Heart left ventricle (tissue), 13 donors: ENCODE results near the gene GMFB.

ENCODE experiments used
- POLR2A ChIP-seq, 2 donors: fragments of 450-650 bp; IDR thresholded peaks; one replicate each; pipeline ENCODE4 v1.6.1; 2017; ENCODE audit warnings: antibody characterized with exemption in 2 of 2, mild to moderate bottlenecking in 2 of 2, moderate library complexity in 2 of 2
- TF ChIP-seq, protein P1 (sequence below), 12 donors: fragments of 200-600 bp; sonication (generic) in 4 of 12; IDR thresholded peaks; one replicate each; pipeline versions ENCODE4 v1.5.0 to v1.8.0; 2018 to 2022; ENCODE audit warnings: antibody characterized with exemption in 12 of 12, mild to moderate bottlenecking in 5 of 12
- donor health status: ischemic (EF 13 %, LVEDD 7.1; RV severe dilation, severe dysfunction).
- donor health status: DM: no; HTN: yes; CAD: no.
- donor health status: DM: no; HTN: no; CAD: no.
- donor health status: ischemic (EF 25% LVEDD 6.9; RV normal size, moderate dysfunction).
- donor health status: ischemic (EF 25% LVEDD 5.7; RV mildly dilated, moderate dysfunction).
- donor health status: ischemic (EF 35%, LVEDD 5.7; RV mildly dilated, moderate dysfunction).
- donor health status: nonischemic (EF 11% LVEDD 7.7; RV severe dilation, severe dysfunction).
- donor health status: DM: yes; HTN: yes; CAD: no.
- donor health status: PGD.
- donor health status: ischemic (EF 29% LVEDD 5.4; RV normal size, mild dysfunction).
- donor health status: nonischemic (EF 23%, LVEDD 6.1; RV moderate dilation, normal function).

DNA sequence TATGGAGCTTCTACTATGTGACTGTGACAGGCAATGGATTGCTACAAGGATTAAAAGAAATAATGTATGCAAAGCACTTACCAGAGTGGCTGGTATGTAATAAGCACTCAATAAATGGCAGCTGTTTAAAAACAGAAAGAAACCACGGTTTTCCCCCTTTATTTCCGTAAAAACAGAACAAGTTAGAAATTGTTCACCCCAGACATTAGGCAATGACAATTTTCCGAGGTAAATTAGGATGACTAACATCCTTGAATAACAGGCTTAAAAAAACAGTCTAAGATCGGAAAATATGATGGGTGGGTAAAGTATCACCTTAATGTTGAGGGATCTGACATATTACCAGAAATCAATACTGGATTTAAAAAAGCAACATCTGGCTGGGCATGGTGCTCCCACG, 26.7 kb downstream of the GMFB start:
- TF ChIP-seq, protein P1, sequence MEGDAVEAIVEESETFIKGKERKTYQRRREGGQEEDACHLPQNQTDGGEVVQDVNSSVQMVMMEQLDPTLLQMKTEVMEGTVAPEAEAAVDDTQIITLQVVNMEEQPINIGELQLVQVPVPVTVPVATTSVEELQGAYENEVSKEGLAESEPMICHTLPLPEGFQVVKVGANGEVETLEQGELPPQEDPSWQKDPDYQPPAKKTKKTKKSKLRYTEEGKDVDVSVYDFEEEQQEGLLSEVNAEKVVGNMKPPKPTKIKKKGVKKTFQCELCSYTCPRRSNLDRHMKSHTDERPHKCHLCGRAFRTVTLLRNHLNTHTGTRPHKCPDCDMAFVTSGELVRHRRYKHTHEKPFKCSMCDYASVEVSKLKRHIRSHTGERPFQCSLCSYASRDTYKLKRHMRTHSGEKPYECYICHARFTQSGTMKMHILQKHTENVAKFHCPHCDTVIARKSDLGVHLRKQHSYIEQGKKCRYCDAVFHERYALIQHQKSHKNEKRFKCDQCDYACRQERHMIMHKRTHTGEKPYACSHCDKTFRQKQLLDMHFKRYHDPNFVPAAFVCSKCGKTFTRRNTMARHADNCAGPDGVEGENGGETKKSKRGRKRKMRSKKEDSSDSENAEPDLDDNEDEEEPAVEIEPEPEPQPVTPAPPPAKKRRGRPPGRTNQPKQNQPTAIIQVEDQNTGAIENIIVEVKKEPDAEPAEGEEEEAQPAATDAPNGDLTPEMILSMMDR (IDR thresholded peaks at IDR 0.05) = no peak
- TF ChIP-seq POLR2A (IDR thresholded peaks at IDR 0.05) = no peak
